SJSA1 (cell line): ENCODE data around the gene THOC6. TPM values are rescaled to one million over a fixed set of nuclear protein-coding genes. Genes with fewer than 3 reads are reported as not detected.

Experiments
- DNase-seq, 2 experiments: peaks; one replicate each; pipeline ENCODE4 v3.0.0-alpha.2; 2015 to 2020; ENCODE audit warnings: low spot score in 2 of 2, low read depth in 1 of 2
- H3K27ac ChIP-seq: fragments of 250-450 bp; sonication (Bioruptor Pico); 2 replicates; pipeline ENCODE4 v1.5.1; 2020; ENCODE audit warnings: mild to moderate bottlenecking, moderate library complexity
- H3K27me3 ChIP-seq: fragments of 250-450 bp; sonication (Bioruptor Pico); replicated peaks from 2 replicates; pipeline ENCODE4 v1.5.1; 2020; ENCODE audit warnings: mild to moderate bottlenecking, moderate library complexity
- H3K36me3 ChIP-seq: fragments of 250-450 bp; sonication (Bioruptor Pico); 2 replicates; pipeline ENCODE4 v1.5.1; 2020; ENCODE audit warnings: mild to moderate bottlenecking
- H3K4me1 ChIP-seq: fragments of 250-450 bp; sonication (Bioruptor Pico); replicated peaks from 2 replicates; pipeline ENCODE4 v1.6.1; 2021; ENCODE audit warnings: mild to moderate bottlenecking
- H3K4me3 ChIP-seq: fragments of 250-450 bp; sonication (Bioruptor Pico); 2 replicates; pipeline ENCODE4 v1.5.1; 2020; ENCODE audit warnings: mild to moderate bottlenecking
- H3K9me3 ChIP-seq: fragments of 250-450 bp; sonication (Bioruptor Pico); replicated peaks from 2 replicates; pipeline ENCODE4 v1.5.1; 2020; ENCODE audit warnings: mild to moderate bottlenecking
- total RNA-seq: library from RNA; depleted of rRNA; stranded (reverse); fragments of >200 nt; shearing (Covaris generic); gene quantifications from 2 replicates; pipeline ENCODE4 v1.2.3, GENCODE V29; 2014

The THOC6 gene
- total RNA-seq, 1 experiment from 2014 or later, result 27.4 TPM

DNA sequence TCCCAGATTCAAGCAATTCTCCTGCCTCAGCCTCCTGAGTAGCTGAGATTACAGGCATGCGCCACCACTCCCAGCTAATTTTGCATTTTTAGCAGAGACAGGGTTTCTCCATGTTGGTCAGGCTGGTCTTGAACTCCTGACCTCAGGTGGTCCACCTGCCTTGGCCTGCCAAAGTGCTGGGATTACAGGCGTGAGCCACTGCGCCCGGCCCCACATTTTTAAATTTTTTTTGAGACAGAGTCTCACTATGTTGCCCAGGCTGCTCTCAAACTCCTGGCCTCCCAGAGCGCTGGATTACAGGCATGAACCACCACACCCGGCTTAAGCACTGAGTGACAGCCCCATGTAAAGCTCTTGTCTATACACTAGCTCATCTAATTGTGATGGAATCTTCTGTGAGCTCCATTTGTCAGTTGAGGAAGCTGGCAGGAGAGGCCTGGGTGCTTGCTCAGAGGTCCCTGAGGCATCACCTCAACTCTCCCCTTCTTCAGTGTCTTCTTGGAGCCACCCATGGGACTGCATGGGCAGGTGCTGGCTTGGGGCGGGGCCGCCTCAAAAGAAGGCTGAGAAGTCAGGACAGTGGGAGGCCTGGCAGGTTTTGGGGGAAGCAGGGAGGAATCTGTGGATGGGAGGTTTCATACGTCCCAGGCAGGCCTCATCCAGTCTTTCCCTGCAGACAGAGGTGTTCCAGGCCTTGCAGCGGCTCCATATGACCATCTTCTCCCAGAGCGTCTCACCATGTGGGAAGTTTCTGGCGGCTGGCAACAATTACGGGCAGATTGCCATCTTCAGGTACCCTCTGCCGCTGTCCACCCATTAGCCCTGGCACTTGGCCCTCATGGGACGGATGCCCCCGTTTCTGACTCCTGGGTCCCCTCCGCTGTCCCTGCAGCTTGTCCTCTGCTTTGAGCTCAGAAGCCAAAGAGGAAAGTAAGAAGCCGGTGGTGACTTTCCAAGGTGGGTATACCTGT, 1.5 kb downstream of the THOC6 start:
- peaks cover 68% of the 10 kb centered on the region for H3K36me3 ChIP-seq
- peaks cover 6% of the 10 kb centered on the region; the same call in 1 of the 2 replicates for H3K9me3 ChIP-seq
- peaks cover 9% of the 10 kb centered on the region for H3K27me3 ChIP-seq
- no peak overlapping the region for H3K4me3 ChIP-seq
- H3K27ac ChIP-seq, result no peak overlapping the region
- no peak for DNase-seq
- peaks cover 24% of the 10 kb centered on the region for H3K4me1 ChIP-seq

DNA sequence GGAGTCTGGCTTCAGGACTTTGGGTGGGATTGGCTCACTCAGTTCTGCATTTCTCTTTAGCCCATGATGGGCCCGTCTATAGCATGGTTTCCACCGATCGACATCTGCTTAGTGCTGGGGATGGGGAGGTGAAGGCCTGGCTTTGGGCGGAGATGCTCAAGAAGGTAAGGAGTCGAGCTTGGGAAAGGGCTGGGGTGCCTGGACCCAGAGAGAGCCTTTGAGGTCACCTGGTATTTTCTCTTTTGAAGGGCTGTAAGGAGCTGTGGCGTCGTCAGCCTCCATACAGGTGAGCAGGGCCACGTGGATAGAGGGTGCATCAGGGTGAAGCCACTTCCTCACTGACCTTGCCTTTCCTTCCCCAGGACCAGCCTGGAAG, 2.2 kb downstream of the THOC6 start:
- DNase-seq, result no peak
- no peak overlapping the region for H3K27ac ChIP-seq
- H3K27me3 ChIP-seq, result peaks cover 9% of the 10 kb centered on the region
- peaks cover 6% of the 10 kb centered on the region; the same call in 1 of the 2 replicates for H3K9me3 ChIP-seq
- no peak overlapping the region for H3K4me3 ChIP-seq
- peaks cover 24% of the 10 kb centered on the region for H3K4me1 ChIP-seq
- H3K36me3 ChIP-seq, result peaks cover 62% of the 10 kb centered on the region

DNA sequence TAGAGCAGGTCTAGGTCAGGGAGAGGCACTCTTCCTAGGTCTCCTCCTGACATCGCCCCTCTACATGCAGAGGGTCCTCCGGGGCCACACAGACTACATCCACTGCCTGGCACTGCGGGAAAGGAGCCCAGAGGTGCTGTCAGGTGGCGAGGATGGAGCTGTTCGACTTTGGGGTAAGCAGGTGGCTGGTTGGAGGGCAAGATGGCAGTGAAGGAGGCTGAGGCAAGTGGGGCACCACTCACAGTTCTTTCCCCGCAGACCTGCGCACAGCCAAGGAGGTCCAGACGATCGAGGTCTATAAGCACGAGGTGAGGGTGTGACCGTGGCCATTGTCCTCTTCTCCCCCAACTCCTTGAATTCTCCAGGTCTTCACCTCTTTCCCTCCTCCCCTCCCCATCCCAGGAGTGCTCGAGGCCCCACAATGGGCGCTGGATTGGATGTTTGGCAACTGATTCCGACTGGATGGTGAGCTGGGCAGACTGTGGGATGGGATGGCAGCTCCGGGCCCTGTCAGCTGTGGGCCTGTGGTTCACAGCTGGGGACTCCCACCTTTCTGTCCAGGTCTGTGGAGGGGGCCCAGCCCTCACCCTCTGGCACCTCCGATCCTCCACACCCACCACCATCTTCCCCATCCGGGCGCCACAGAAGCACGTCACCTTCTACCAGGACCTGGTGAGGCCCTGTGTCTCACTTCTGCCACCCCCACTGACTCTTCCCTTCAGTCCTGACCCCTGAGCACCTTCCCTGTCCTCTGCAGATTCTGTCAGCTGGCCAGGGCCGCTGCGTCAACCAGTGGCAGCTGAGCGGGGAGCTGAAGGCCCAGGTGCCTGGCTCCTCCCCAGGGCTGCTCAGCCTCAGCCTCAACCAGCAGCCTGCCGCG, 3.0 kb downstream of the THOC6 start:
- no peak overlapping the region for H3K27ac ChIP-seq

DNA sequence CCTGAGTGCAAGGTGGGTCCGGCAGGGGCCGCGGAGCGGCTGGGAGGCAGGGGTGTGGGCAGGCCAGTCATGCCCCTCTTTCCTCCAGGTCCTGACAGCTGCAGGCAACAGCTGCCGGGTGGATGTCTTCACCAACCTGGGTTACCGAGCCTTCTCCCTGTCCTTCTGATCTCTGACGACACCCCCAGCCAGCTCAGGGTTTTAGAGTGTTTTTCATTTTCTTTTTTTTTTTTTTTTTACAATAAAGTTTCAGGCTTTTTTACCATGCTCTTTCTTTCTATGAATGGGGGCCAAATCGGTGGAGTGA, 3.6 kb downstream of the THOC6 start:
- Histone ChIP-seq H3K27ac (no peak overlapping the region), H3K36me3 (peaks cover 47% of the 10 kb centered on the region), H3K27me3 (peaks cover 19% of the 10 kb centered on the region), H3K4me3 (no peak overlapping the region), H3K9me3 (peaks cover 6% of the 10 kb centered on the region; the same call in 1 of the 2 replicates), H3K4me1 (peaks cover 19% of the 10 kb centered on the region)
- no peak for DNase-seq

More for the DNA sequence above, 3.0 kb downstream of the THOC6 start:
- no peak for DNase-seq
- peaks cover 6% of the 10 kb centered on the region; the same call in 1 of the 2 replicates for H3K9me3 ChIP-seq
- peaks cover 53% of the 10 kb centered on the region for H3K36me3 ChIP-seq
- H3K27me3 ChIP-seq, result peaks cover 15% of the 10 kb centered on the region
- peaks cover 24% of the 10 kb centered on the region for H3K4me1 ChIP-seq
- no peak overlapping the region for H3K4me3 ChIP-seq

DNA sequence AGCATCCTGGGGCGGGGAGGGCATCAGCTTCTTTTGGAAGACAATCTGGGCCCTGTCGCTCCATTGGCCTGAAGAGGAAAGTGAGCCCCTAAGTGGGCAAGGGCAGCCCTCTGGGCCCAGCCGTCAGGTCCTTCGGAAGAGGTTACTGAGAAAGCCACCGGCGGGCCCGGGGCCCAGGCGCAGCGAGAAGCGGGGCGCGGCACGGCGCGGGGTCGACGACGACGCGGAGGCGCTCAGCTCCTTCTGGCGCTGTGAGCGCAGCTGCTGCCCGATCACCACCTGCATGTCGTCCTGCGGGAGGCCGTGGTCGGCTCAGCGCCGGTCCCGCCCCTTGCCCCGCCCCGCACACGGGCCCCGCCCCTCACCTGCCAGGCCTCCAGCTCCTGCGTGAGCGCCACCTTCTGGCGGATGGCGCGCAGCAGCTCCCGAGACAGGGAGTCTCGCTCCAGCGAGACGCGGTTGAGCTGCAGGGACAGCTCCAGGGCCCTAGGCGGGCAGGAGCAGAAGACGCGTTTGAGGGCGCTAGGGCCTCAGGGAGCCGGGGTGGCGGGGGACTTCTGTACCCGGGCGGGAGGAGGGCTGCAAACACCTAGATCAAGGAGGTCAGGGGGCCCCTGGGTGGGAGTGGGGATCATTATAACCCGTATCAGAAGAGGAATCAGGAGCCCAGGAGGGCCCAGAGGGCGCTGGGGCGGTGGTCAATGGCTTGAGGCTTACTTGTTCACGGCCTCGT, 4.3 kb downstream of the THOC6 start:
- H3K4me1 ChIP-seq, result peaks cover 12% of the 10 kb centered on the region
- H3K27me3 ChIP-seq, result peaks cover 26% of the 10 kb centered on the region
- H3K4me3 ChIP-seq, result no peak overlapping the region
- H3K36me3 ChIP-seq, result peaks cover 40% of the 10 kb centered on the region
- peaks cover 6% of the 10 kb centered on the region; the same call in 1 of the 2 replicates for H3K9me3 ChIP-seq
- DNase-seq, result no peak
- H3K27ac ChIP-seq, result no peak overlapping the region

DNA sequence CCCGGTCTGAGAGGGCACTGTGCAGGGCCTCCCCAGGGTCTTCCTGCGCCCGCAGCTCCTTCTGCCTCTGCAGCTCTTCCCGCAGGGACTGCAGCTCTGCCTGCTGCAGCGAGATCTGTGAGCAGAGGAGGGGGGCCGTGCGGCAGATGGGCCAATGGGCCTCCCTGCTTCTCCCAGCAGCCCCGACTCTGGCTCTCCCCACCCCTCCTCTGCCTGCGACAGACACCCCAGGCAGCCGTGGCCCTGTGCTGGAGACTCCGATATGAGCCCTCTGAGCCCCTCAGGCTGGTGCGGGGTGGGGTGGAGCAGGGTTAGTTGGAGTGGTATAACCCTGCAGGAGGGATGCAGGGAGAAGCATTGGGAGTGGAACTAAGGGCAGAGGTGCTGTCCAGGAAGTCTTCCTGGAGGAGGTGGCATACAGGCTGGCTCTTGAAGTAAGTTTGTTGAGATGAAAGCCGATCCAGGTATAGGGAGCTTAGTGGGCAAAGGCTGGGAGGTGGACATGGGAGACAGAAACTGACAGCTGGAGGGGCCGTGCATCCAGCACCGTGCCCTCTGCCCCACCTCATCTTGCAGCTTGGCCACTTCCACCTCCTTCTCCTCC, 5.0 kb downstream of the THOC6 start:
- Histone ChIP-seq H3K36me3 (peaks cover 33% of the 10 kb centered on the region), H3K4me3 (no peak overlapping the region)
- DNase-seq, result no peak

DNA sequence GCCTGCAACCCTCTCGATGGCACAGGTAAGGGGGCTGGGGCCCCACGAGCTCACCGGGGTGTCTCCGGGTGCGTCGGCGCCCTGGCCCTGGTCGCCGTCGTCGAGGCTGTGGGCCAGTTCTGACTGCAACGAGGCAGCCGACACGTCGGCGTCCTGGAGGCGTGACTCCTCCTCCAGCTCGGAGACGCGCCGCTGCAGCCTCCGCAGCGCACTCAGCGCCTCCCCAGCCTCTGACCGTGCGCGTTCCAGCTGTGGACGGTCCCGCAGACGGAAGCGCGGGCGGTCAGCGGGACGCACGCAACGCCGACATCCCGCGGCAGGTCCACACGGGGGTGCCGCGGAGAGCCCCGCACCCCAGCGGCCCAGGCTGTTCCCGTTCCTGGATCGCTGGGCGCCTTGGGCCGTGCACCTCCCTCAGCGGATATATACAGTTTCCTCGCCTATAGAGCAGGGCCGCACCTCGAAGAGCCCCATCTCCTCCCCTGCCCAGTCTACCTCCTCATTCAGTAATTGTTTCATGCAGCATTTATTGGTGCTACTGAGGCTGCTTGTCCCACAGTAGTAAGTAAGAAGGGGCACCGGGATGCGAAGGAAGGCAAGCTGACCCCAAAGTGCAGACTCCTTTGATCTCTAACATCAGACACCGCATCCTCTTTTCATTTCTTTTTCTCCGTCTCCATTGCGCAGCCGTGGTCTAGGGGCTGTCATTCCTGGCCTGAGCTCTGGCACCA, 5.8 kb downstream of the THOC6 start:
- H3K27ac ChIP-seq, result no peak overlapping the region
- H3K4me3 ChIP-seq, result no peak overlapping the region
- no peaks in the 10 kb centered on the region for H3K9me3 ChIP-seq
- peaks cover 39% of the 10 kb centered on the region for H3K27me3 ChIP-seq
- peaks cover 31% of the 10 kb centered on the region for H3K36me3 ChIP-seq
- DNase-seq, result no peak
- no peaks in the 10 kb centered on the region for H3K4me1 ChIP-seq

More for the DNA sequence above, 5.0 kb downstream of the THOC6 start:
- Histone ChIP-seq H3K27ac (no peak overlapping the region), H3K27me3 (peaks cover 33% of the 10 kb centered on the region), H3K4me1 (peaks cover 6% of the 10 kb centered on the region), H3K9me3 (peaks cover 3% of the 10 kb centered on the region; the same call in 1 of the 2 replicates)

DNA sequence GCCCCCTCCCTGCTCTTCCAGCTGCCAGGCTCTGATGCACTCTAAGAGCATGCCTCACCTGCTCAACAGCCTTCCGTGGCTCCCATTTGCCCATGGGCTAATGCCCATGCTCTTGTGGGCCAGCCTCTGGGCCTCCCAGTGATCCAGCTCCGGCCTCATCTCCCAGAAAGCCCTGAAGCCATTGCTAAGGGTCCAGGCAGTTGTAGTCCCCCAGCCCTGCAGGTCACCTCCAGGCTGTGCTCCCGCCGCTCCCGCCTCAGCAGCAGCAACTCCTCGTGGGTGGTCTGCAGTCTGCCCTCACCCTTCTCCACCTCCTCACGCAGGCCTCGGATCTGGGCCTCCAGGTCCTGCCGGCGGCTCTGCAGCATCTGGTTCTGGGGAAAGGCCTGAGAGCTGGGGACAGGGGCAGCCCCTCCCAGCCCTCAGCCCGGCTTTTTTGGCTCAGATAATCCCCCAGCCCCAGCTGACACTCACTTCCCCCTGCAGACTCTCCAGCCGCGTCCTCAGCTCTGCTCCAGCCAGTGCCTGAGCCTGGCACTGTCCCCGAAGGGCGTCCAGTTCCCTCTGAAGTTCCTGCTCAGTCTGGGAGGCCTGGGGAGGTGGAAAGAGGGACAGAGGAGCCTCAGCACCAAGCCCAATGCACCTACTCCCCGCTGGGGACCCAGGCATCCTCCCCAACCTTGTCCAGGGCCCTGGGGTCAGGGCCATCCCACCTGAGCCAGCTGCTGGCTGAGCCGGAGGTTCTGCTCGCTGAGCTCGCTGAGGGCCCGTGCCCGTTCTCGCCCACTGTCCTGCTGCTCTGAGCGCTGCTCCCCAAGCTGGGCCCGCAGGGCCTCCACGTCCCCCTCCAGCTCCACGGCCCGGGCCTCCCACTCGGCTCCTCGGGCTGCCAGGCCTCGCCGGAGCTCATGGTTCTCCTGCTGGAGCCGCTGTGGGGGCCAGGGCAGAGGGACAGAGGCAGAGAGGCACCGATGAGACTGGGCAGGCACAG, 6.7 kb downstream of the THOC6 start:
- peaks cover 26% of the 10 kb centered on the region for H3K36me3 ChIP-seq
- H3K4me3 ChIP-seq, result no peak overlapping the region
- peaks cover 43% of the 10 kb centered on the region for H3K27me3 ChIP-seq
- DNase-seq, result no peak
- H3K4me1 ChIP-seq, result no peaks in the 10 kb centered on the region
- H3K27ac ChIP-seq, result no peak overlapping the region
- no peaks in the 10 kb centered on the region for H3K9me3 ChIP-seq

DNA sequence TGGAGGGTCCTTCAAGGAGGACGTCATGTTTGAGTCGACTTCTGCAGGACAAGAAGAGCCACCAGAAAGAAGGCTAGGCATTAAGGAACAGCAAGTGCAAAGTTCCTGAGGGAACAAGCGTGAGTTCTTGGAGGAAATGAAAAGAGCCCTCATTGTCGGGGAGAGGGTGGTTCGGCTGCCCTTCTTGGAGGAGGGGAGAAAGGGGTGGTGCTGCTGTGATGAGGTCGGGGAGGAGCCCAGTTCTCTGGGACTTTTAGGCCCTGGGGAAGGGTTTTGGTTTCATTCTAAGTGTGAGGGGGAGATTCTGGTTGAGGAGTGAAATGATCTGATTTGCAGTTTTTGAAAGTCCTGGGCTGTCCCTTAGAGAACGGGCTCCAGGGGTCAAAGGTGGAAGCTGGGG, 8.8 kb downstream of the THOC6 start:
- H3K4me3 ChIP-seq, result no peak overlapping the region
- H3K27me3 ChIP-seq, result peaks cover 61% of the 10 kb centered on the region

DNA sequence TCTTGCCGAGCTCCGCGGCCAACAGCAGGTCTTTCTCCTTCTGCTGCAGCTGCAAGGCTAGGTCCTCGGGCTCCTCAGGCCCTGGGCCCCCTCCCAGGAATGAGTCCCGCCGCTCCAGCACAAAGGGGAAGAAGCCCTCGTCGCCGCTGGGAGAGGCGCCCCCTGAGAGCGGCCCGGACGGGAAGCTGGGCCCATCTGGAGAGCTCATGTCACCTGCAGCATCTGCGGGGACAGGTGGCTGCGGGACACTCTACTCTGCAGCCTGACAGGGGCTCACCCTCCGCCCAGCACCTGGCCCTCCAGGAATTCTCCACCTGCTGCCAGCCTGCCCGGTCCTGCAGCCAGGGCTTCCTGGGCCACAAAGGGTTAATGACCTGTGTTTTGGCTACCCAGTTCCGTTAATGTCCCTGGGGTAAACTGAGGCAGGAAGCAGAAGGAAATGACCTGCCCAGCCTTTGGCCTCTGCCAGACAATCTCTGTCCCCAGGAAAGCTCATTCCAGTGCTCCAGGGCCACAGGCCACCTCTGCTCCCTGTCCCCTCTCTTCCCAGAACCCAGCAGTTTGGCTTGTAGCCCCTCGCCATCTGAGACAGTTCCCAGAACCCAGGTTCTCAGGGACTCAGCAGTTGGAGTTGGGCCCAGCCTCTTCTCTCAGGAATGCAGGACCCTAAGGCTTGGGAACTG, 11.6 kb downstream of the THOC6 start:
- Histone ChIP-seq H3K27me3 (peaks cover 68% of the 10 kb centered on the region), H3K36me3 (no peaks in the 10 kb centered on the region), H3K4me1 (no peaks in the 10 kb centered on the region), H3K4me3 (no peak overlapping the region), H3K9me3 (no peaks in the 10 kb centered on the region), H3K27ac (no peak overlapping the region)
- DNase-seq, result no peak

More for the DNA sequence above, 8.8 kb downstream of the THOC6 start:
- Histone ChIP-seq H3K36me3 (peaks cover 7% of the 10 kb centered on the region; the same call in 1 of the 2 replicates), H3K4me1 (no peaks in the 10 kb centered on the region), H3K9me3 (no peaks in the 10 kb centered on the region), H3K27ac (no peak overlapping the region)
- no peak for DNase-seq

DNA sequence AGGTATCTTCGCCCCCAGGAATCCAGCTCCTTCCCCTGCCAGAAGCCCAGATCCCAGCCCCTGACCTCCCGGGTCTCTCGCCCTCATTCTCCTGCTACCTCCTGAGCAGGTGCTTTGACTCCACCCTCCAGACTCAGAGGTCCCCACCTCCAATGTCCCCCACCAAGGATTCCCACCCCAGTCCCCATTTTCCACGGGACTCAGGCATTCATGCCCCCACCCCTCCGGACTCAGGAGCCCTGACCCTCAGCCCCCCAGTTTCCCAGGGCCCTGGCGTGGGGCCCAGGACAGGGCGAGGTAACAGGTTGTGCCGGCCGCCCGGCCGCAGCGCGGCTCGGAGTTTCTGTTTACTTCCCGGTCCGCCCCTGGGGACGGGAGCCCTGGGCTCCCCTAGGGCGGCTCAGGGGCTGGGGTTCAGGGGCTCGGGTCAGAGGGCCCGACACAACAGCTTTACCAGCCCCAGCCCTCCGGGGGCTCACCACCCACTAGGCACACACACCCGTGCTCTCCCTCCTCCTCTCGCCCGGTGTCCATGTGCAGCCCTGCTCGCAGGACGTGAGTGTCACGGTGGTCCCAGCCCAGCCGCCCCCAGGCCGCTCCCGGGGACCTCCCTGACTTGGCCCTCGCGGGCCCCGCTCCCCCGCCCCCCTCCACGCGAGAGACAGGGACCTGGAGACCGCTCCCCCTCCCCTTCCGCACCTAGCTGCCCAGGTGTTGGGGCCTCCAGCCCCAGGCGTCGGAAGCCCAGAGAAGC, 12.3 kb downstream of the THOC6 start:
- Histone ChIP-seq H3K27me3 (peaks cover 75% of the 10 kb centered on the region), H3K27ac (no peak overlapping the region), H3K4me1 (no peaks in the 10 kb centered on the region), H3K9me3 (no peaks in the 10 kb centered on the region), H3K36me3 (no peaks in the 10 kb centered on the region), H3K4me3 (no peak overlapping the region)
- no peak for DNase-seq
